Gastrocnemius medialis (tissue), 4 donors: ENCODE data around the gene TALDO1. TPM values are rescaled to one million over a fixed set of nuclear protein-coding genes. Genes with fewer than 3 reads are reported as not detected.
"Not testable (repeated sequence)": the region's sequence is repeated elsewhere in the genome, so short reads cannot be mapped to it uniquely, and the experiment has no call there.

Source experiments
- ATAC-seq, 2 donors: fragments of 150-250 bp; one replicate each; pipeline ENCODE4 v1.9.1; 2016
- DNase-seq, 2 donors: peaks; one replicate each; pipeline ENCODE4 v3.0.0-alpha.2; 2019
- H3K27ac ChIP-seq, 4 donors: fragments of 200-600 bp; sonication (generic); 1 replicate in 1 of 4; 2 replicates in 3 of 4; pipeline ENCODE4 v1.5.1; 2016 to 2018; ENCODE audit warnings: mild to moderate bottlenecking in 2 of 4, moderate library complexity in 1 of 4
- H3K27me3 ChIP-seq, 3 donors: fragments of 200-600 bp; sonication (generic) in 2 of 3; 1 replicate in 1 of 3; 2 replicates in 2 of 3; pipeline versions ENCODE4 v1.5.1 to v1.6.0; 2016 to 2019; ENCODE audit warnings: mild to moderate bottlenecking in 1 of 3, moderate library complexity in 1 of 3
- H3K36me3 ChIP-seq, 2 donors: fragments of 200-600 bp; sonication (generic) in 1 of 2; one replicate each; pipeline ENCODE4 v1.5.1; 2017 to 2018
- H3K4me1 ChIP-seq, 2 donors: fragments of 200-600 bp; sonication (generic) in 1 of 2; one replicate each; pipeline ENCODE4 v1.5.1; 2016 to 2017; ENCODE audit warnings: mild to moderate bottlenecking in 2 of 2
- H3K4me3 ChIP-seq, 4 donors: fragments of 200-600 bp; sonication (generic) in 3 of 4; 1 replicate in 1 of 4; 2 replicates in 3 of 4; pipeline ENCODE4 v1.5.1; 2016 to 2019; ENCODE audit warnings: mild to moderate bottlenecking in 2 of 4
- H3K9me3 ChIP-seq, 3 donors: fragments of 200-600 bp; sonication (generic) in 2 of 3; 1 replicate in 1 of 3; 2 replicates in 2 of 3; pipeline ENCODE4 v1.5.1; 2016 to 2019
- CTCF ChIP-seq, 5 experiments: fragments of 450-650 bp in 3 of 5; fragments of 200-600 bp in 2 of 5; sonication (generic) in 2 of 5; IDR thresholded peaks in 4 of 5; conservative IDR thresholded peaks in 1 of 5; 1 replicate in 4 of 5; 2 replicates in 1 of 5; pipeline ENCODE4 v1.5.1; 2016 to 2019; ENCODE audit warnings: antibody characterized with exemption in 5 of 5, mild to moderate bottlenecking in 3 of 5, moderate library complexity in 3 of 5
- POLR2A ChIP-seq, 2 donors: fragments of 450-650 bp; IDR thresholded peaks; one replicate each; pipeline ENCODE4 v1.6.1; 2017; ENCODE audit warnings: antibody characterized with exemption in 2 of 2, mild to moderate bottlenecking in 2 of 2, moderate library complexity in 2 of 2
- in situ Hi-C, 4 donors: fragments of 200-750 bp; cut with MboI; loops; one replicate each; pipeline versions ENCODE4 v1.15.0 to v1.8.0; 2017; ENCODE audit warnings: low sequenced_read_pairs in 4 of 4
- intact Hi-C: fragments of 100-400 bp; cut with DNase I; formaldehyde crosslinking; loops from one replicate; pipeline ENCODE4 v1.15.1; 2023; ENCODE audit warnings: low total_unique reads
- total RNA-seq, 4 donors: library from RNA; depleted of rRNA; stranded (reverse); fragments of >200 nt; gene quantifications; one replicate each; pipeline versions ENCODE4 v1.1.0 to v1.2.3, GENCODE V29; 2016

TALDO1 gene
- total RNA-seq, 4 donors from 2014 or later: 98.6 to 167 (median 153) TPM

- Histone ChIP-seq H3K27ac (no peak overlapping the region), H3K4me3 (no peak overlapping the region), H3K9me3 (no peaks in the 10 kb centered on the region), H3K36me3 (no peaks in the 10 kb centered on the region), H3K27me3 (peaks cover 0 to 9% (median 0%) of the 10 kb centered on the region in 3 donors), H3K4me1 (peaks cover 0 to 5% of the 10 kb centered on the region in 2 donors)
- in situ Hi-C loops (loop anchor here in 1 of 4 donors (25.0 kb wide), 1 partner anchor 171 kb away; the partner anchor contains the start of genes LMNTD2 and RASSF7), intact Hi-C loops (no loop called here)
- TF ChIP-seq CTCF (IDR thresholded peaks at IDR 0.05 in 4 of 5, conservative IDR thresholded peaks at IDR 0.05 in 1 of 5) (no peak), POLR2A (IDR thresholded peaks at IDR 0.05) (no peak)
- ATAC-seq (no peak), DNase-seq (no peak)
These were observed 14.2 kb upstream of the TALDO1 start for GRCh38 chr11:733072-733471.

DNA sequence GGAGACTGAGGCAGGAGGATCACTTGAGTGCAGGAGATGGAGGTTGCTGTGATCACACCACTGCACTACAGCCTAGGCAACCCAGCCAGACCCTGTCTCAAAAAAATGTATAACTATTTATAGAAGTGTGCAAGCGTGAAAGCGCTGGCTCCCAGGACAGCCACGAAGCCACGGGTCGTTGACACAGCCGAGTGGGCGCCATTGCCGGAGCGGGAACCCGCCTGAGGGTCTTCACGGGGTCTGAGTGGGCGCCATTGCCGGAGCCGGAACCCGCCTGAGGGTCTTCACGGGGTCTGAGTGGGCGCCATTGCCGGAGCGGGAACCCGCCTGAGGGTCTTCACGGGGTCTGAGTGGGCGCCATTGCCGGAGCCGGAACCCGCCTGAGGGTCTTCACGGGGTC, 12.7 kb upstream of the TALDO1 start:
- H3K9me3 ChIP-seq, H3K27ac ChIP-seq, H3K4me1 ChIP-seq, ATAC-seq, intact Hi-C loops, H3K27me3 ChIP-seq, H3K4me3 ChIP-seq, H3K36me3 ChIP-seq, DNase-seq: not testable (repeated sequence)
- in situ Hi-C loops: loop anchor here in 1 of 4 donors (25.0 kb wide), 1 partner anchor 172 kb away; the partner anchor contains the start of genes LMNTD2 and RASSF7

DNA sequence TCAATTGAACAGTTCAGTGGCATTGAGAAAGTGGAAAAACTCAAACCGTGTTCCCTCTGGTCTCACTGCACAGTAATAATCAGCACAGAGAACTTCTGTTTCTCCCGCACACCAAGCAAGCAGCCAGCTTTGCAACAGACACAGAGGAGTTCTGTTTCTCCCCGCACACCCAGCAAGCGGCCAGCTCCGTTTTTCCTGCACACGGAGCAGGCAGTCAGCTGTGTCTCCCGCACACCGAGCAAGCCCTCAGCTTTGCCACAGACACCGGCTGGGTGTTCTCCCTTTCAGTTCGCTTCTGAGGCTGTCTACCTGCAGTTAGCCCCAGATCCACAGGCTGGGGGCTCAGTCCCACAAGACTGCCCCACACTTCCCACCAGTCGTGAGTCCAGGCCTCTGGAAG, 9.9 kb upstream of the TALDO1 start:
- Histone ChIP-seq H3K9me3 (no peaks in the 10 kb centered on the region), H3K4me1 (no peaks in the 10 kb centered on the region), H3K4me3 (no peak overlapping the region), H3K27ac (no peak overlapping the region), H3K27me3 (peaks cover 0 to 9% (median 0%) of the 10 kb centered on the region in 3 donors), H3K36me3 (no peaks in the 10 kb centered on the region)
- DNase-seq (no peak), ATAC-seq (no peak)
- intact Hi-C loops: no loop called here
- in situ Hi-C loops: loop anchor here in 1 of 4 donors (25.0 kb wide), 1 partner anchor 175 kb away; the partner anchor contains the start of genes LMNTD2 and RASSF7
- TF ChIP-seq CTCF (IDR thresholded peaks at IDR 0.05 in 4 of 5, conservative IDR thresholded peaks at IDR 0.05 in 1 of 5) (no peak), POLR2A (IDR thresholded peaks at IDR 0.05) (no peak)

GRCh38 chr11:737899-738298, 9.4 kb upstream of the TALDO1 start:
- H3K9me3 ChIP-seq, H3K4me3 ChIP-seq, intact Hi-C loops, DNase-seq, H3K27ac ChIP-seq, H3K4me1 ChIP-seq, H3K36me3 ChIP-seq, ATAC-seq, H3K27me3 ChIP-seq: not testable (repeated sequence)
- in situ Hi-C loops: loop anchor here in 1 of 4 donors (25.0 kb wide), 1 partner anchor 176 kb away; the partner anchor contains the start of genes LMNTD2 and RASSF7

GRCh38 chr11:742156-742546, 5.1 kb upstream of the TALDO1 start:
- Histone ChIP-seq H3K4me3 (no peak overlapping the region), H3K9me3 (no peaks in the 10 kb centered on the region), H3K27ac (no peak overlapping the region), H3K4me1 (peaks cover 0 to 6% of the 10 kb centered on the region in 2 donors), H3K27me3 (no peaks in the 10 kb centered on the region), H3K36me3 (no peaks in the 10 kb centered on the region)
- intact Hi-C loops: no loop called here
- no peak for ATAC-seq
- TF ChIP-seq POLR2A (IDR thresholded peaks at IDR 0.05): no peak
- TF ChIP-seq CTCF (IDR thresholded peaks at IDR 0.05 in 4 of 5, conservative IDR thresholded peaks at IDR 0.05 in 1 of 5): no peak
- in situ Hi-C loops: loop anchor here in 1 of 4 donors (25.0 kb wide), 1 partner anchor 180 kb away; the partner anchor contains the start of genes LMNTD2 and RASSF7
- no peak for DNase-seq
